CD4-positive, alpha-beta memory T cell (primary cell): Measurements from ENCODE around the gene PACRG. TPM values are rescaled to one million over a fixed set of nuclear protein-coding genes. Genes with fewer than 3 reads are reported as not detected.

Experiments used
- CTCF ChIA-PET: fragments of 350-600 bp; sonication (Branson Sonifier 250); formaldehyde crosslinking; loops from one replicate; lab custom pipeline; 2021; ENCODE audit warnings: inconsistent platforms; ENCODE audit not compliant: partially characterized antibody; lab: Charles Lee
- POLR2A ChIA-PET: fragments of 350-600 bp; sonication (Branson Sonifier 250); formaldehyde crosslinking; loops from one replicate; lab custom pipeline; 2021; ENCODE audit not compliant: partially characterized antibody; lab: Charles Lee
- DNase-seq, 5 donors: peaks; one replicate each; pipeline versions ENCODE4 v3.0.0 to v3.0.0-alpha.2; 2020 to 2022; ENCODE audit warnings: mixed read lengths in 1 of 5
- H3K27ac ChIP-seq: one replicate; pipeline ENCODE4 v1.7.0; 2013; ENCODE audit warnings: low read depth, low read length
- H3K27me3 ChIP-seq: 2 replicates; pipeline ENCODE4 v1.7.0; 2013; ENCODE audit warnings: mild to moderate bottlenecking, low read length, moderate library complexity; ENCODE audit not compliant: insufficient read depth
- H3K36me3 ChIP-seq: 2 replicates; pipeline ENCODE4 v1.7.0; 2013; ENCODE audit warnings: mild to moderate bottlenecking, low read length, moderate library complexity; ENCODE audit not compliant: insufficient read depth
- H3K4me1 ChIP-seq: 2 replicates; pipeline ENCODE4 v1.7.0; 2013; ENCODE audit warnings: mild to moderate bottlenecking, low read length, moderate library complexity; ENCODE audit not compliant: insufficient read depth
- H3K4me3 ChIP-seq, 2 donors: one replicate each; pipeline ENCODE4 v1.7.0; 2013; ENCODE audit warnings: low read length in 2 of 2, mild to moderate bottlenecking in 1 of 2
- H3K9me3 ChIP-seq, 2 donors: one replicate each; pipeline ENCODE4 v1.7.0; 2013; ENCODE audit warnings: low read length in 2 of 2, control low read depth in 1 of 2; ENCODE audit not compliant: control insufficient read depth in 1 of 2
- H3K27ac Mint-ChIP-seq, 7 donors: one replicate each; pipeline ENCODE4 v1.8.0; 2020 to 2021; ENCODE audit warnings: mixed read lengths in 7 of 7, mild to moderate bottlenecking in 6 of 7, inconsistent platforms in 3 of 7, moderate library complexity in 3 of 7
- H3K27me3 Mint-ChIP-seq, 2 donors: one replicate each; pipeline ENCODE4 v1.8.0; 2020 to 2021; ENCODE audit warnings: mixed read lengths in 2 of 2
- H3K36me3 Mint-ChIP-seq, 2 donors: one replicate each; pipeline ENCODE4 v1.8.0; 2020 to 2021; ENCODE audit warnings: mixed read lengths in 2 of 2, inconsistent platforms in 1 of 2, mild to moderate bottlenecking in 1 of 2
- H3K4me1 Mint-ChIP-seq, 4 donors: one replicate each; pipeline ENCODE4 v1.8.0; 2020 to 2021; ENCODE audit warnings: mixed read lengths in 4 of 4, mild to moderate bottlenecking in 1 of 4
- H3K4me3 Mint-ChIP-seq, 8 donors: one replicate each; pipeline ENCODE4 v1.8.0; 2020 to 2021; ENCODE audit warnings: mixed read lengths in 8 of 8, mild to moderate bottlenecking in 7 of 8, moderate library complexity in 6 of 8, inconsistent platforms in 3 of 8
- H3K9me3 Mint-ChIP-seq, 8 donors: one replicate each; pipeline ENCODE4 v1.8.0; 2020 to 2021; ENCODE audit warnings: mixed read lengths in 8 of 8, mild to moderate bottlenecking in 5 of 8, inconsistent platforms in 3 of 8, moderate library complexity in 1 of 8
- intact Hi-C: fragments of 100-400 bp; cut with micrococcal nuclease; formaldehyde crosslinking; loops from one replicate; pipeline ENCODE4 v1.15.1; 2023
- polyA plus RNA-seq, 2 donors: library from polyadenylated mRNA; unstranded; fragments of 300-500 nt; fragmentation: Illumina TruSeq; gene quantifications; one replicate each; pipeline ENCODE4 v1.2.3, GENCODE V29; 2021
- total RNA-seq, 2 experiments: library from RNA; stranded (reverse); gene quantifications; one replicate each; pipeline ENCODE4 v1.2.3, GENCODE V29; 2021

Gene PACRG
- total and polyA plus RNA-seq, 4 experiments from 2014 or later, result 0.21 to 1.5 (median 0.81) TPM; not detected in 1

DNA sequence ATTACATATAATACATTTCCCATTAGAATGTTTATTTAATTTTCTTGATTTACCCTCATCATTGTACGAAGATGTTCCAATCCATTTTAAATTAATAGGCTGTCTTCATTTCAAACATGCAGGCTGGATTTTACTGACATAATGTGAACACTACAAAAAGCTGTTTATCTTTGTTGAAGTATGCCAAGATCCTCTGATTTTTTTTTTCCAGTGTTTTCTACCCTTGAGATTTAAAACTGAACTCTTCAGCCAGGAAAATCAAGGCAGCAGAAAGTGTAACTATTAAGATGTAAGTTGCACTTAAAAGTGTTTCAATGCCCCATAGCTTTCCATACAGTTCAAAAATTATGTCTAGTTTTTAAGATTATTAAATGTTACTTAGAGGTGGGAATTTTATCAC lies 43.7 kb upstream of the PACRG start:
- H3K9me3 Mint-ChIP-seq, result peaks cover 0 to 5% (median 0%) of the 10 kb centered on the region in 8 donors

DNA sequence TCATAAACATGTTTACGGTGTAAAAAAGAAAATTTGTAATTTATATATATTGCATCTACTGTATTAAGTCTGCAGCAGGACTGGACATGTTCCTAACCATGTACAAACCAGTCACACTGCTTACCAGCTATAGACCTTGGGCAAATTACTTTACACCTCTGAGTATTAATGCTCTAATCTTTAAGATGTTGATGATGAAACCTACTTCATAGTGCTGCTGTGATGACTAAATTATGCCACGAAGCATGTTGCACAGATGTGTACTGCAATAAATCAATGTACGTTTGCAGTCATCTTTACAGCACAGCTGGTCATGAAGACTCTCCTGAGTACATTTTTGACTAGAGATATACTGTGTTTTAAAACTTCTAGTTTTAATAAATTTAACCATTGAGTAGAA lies 42.8 kb upstream of the PACRG start:
- Histone ChIP-seq H3K36me3 (no peaks in the 10 kb centered on the region), H3K4me1 (no peaks in the 10 kb centered on the region), H3K9me3 (no peaks in the 10 kb centered on the region), H3K27me3 (no peaks in the 10 kb centered on the region), H3K27ac (no peak overlapping the region), H3K4me3 (no peak overlapping the region)
- Mint-ChIP-seq H3K36me3 (peaks cover 0 to 3% of the 10 kb centered on the region in 2 donors), H3K27me3 (no peaks in the 10 kb centered on the region), H3K4me1 (no peaks in the 10 kb centered on the region), H3K4me3 (no peak overlapping the region), H3K27ac (no peak overlapping the region), H3K9me3 (peaks cover 0 to 5% (median 0%) of the 10 kb centered on the region in 8 donors)
- CTCF ChIA-PET, result no interaction called here
- POLR2A ChIA-PET, result no interaction called here
- intact Hi-C loops, result no loop called here
- DNase-seq, result no peak

More for the DNA sequence above, 43.7 kb upstream of the PACRG start:
- Mint-ChIP-seq H3K27me3 (no peaks in the 10 kb centered on the region), H3K27ac (no peak overlapping the region), H3K4me1 (no peaks in the 10 kb centered on the region), H3K36me3 (peaks cover 0 to 3% of the 10 kb centered on the region in 2 donors), H3K4me3 (no peak overlapping the region)
- POLR2A ChIA-PET, result no interaction called here
- Histone ChIP-seq H3K4me1 (no peaks in the 10 kb centered on the region), H3K27ac (no peak overlapping the region), H3K4me3 (no peak overlapping the region), H3K27me3 (no peaks in the 10 kb centered on the region), H3K9me3 (no peaks in the 10 kb centered on the region), H3K36me3 (no peaks in the 10 kb centered on the region)
- no peak for DNase-seq
- intact Hi-C loops, result no loop called here
- CTCF ChIA-PET, result interaction anchor here (0.6 kb wide), 1 partner anchor 41 kb away, joined by 3 read pairs; no protein-coding TSS in a partner anchor

DNA sequence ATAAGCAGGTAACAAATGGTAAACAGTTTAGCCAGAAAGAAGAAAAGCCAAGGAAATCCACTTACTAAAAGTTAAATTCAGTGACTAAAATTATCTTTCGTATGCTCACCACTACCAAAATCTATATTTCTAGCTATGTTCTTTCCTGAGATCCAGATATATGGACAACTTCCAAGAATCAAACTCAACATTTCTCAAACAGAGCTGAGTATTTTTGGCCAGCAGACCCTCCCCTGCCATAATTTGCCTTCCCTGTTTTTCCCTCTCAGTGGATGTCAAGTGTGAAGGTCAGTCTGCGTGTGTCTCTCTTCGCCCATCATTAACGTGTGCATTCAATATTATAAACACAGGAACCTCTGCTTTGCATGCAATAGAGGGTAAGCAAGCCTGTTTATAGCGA lies 42.2 kb upstream of the PACRG start:
- peaks cover 0 to 5% (median 0%) of the 10 kb centered on the region in 8 donors for H3K9me3 Mint-ChIP-seq
- Histone ChIP-seq H3K9me3 (no peaks in the 10 kb centered on the region), H3K27me3 (no peaks in the 10 kb centered on the region), H3K4me1 (no peaks in the 10 kb centered on the region), H3K27ac (no peak overlapping the region), H3K4me3 (no peak overlapping the region), H3K36me3 (no peaks in the 10 kb centered on the region)
- no peak overlapping the region for H3K27ac Mint-ChIP-seq
- CTCF ChIA-PET, result no interaction called here
- POLR2A ChIA-PET, result no interaction called here
- no peaks in the 10 kb centered on the region for H3K4me1 Mint-ChIP-seq
- intact Hi-C loops, result no loop called here
- H3K4me3 Mint-ChIP-seq, result no peak overlapping the region
- DNase-seq, result no peak
- H3K27me3 Mint-ChIP-seq, result no peaks in the 10 kb centered on the region
- peaks cover 0 to 3% of the 10 kb centered on the region in 2 donors for H3K36me3 Mint-ChIP-seq

DNA sequence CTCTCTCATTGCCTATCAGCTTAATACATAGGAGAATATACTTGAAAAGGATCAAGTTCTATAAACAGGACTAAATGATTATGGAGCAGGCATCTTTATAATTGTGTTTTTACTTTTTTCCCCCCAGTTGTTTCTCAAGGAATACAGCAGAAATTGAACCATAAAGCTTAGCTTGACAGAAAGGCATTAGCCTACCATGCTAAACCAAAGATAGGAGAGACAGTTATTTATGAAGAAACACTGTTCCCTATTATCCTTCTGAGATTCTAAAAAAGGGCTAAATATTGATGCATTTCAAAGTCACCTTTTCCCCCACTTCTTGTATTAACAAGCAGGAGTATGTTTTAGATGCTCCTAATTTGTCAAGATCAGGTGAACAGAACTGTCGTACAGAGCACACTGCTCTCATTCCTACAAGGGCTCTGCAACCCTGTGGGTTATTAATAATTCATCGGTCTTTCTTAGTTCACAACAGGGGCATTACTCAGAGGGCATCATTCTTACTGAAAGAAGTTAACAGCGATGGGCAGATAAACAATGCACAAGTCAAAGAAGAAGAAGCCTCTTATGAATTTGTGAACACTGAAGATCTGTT lies 38.9 kb upstream of the PACRG start:
- intact Hi-C loops, result no loop called here
- ChIA-PET POLR2A (no interaction called here), CTCF (no interaction called here)
- Mint-ChIP-seq H3K27me3 (no peaks in the 10 kb centered on the region), H3K36me3 (no peaks in the 10 kb centered on the region), H3K4me3 (no peak overlapping the region), H3K27ac (no peak overlapping the region), H3K9me3 (no peaks in the 10 kb centered on the region), H3K4me1 (no peaks in the 10 kb centered on the region)
- Histone ChIP-seq H3K4me3 (no peak overlapping the region), H3K9me3 (no peaks in the 10 kb centered on the region), H3K36me3 (no peaks in the 10 kb centered on the region), H3K27ac (no peak overlapping the region), H3K4me1 (no peaks in the 10 kb centered on the region), H3K27me3 (no peaks in the 10 kb centered on the region)
- no peak for DNase-seq

DNA sequence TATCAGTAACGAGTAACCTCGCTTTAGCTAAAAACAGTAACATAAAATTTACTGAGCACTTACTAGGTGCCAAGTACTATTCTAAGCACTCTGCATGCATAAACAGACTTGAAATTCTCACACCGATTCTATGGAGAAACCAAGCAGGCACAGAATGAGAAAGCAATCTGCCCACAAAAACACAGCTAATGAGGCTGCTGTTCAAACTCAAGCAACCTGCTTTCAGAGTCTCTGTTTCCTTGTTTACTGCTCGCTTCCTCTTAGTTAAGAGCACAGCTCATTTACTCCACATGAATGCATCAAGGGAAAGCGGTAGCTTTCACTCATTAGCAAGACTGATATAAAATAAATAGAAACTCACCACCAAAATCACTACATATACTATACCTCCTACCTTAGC lies 37.6 kb upstream of the PACRG start:
- Mint-ChIP-seq H3K27me3 (no peaks in the 10 kb centered on the region), H3K4me3 (no peak overlapping the region), H3K36me3 (no peaks in the 10 kb centered on the region), H3K4me1 (no peaks in the 10 kb centered on the region), H3K9me3 (no peaks in the 10 kb centered on the region), H3K27ac (no peak overlapping the region)
- ChIA-PET CTCF (no interaction called here), POLR2A (no interaction called here)
- H3K27ac ChIP-seq, result no peak overlapping the region
- H3K27me3 ChIP-seq, result no peaks in the 10 kb centered on the region
- no peak for DNase-seq
- no peaks in the 10 kb centered on the region for H3K36me3 ChIP-seq
- no peak overlapping the region for H3K4me3 ChIP-seq
- H3K9me3 ChIP-seq, result no peaks in the 10 kb centered on the region
- intact Hi-C loops, result no loop called here
- H3K4me1 ChIP-seq, result no peaks in the 10 kb centered on the region

DNA sequence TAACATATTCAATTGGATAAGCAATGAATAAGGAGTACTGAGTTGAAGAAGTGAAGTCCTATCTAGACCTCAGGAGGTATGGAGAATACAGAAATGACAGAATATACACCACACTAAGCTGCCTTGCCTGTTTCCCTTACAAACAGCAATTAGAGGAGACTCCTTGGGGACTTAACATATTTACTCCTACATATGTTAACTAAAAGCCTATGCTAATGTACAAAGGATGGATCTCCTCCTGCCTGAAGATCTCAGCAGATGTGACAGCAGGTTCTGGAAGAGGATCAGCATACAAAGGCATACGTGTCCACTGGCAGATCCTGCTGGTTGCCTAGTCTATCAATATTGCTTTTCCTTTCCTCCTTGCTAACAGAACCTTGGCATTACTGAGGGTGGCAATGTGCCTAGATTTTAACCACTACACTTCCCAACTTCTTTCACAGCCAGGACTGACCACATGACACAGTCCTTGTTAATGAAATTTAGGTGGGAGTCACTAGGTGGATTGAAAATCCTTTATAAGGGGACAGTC lies 29.8 kb upstream of the PACRG start:
- POLR2A ChIA-PET, result no interaction called here

DNA sequence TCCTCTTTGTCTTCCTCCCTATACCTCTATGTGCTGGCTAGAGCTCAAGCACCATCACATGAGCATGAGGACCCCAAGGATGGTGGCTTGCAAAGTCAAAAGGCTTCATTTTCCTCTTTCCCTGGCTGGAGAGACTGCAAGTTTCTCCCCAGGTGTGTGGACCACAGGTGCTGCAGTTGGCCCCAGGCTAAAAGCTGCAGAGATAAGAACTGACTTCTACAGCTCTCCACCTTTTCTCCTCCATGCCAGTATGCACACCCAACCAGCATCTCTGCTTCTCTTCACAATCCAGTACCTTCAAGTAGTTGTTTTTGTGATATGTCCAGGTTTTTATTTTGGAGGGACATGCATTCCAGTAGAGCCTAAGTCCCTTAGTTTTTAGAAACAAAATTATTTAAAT lies 29.3 kb upstream of the PACRG start:
- Histone ChIP-seq H3K4me3 (no peak overlapping the region), H3K27me3 (no peaks in the 10 kb centered on the region), H3K36me3 (no peaks in the 10 kb centered on the region), H3K4me1 (no peaks in the 10 kb centered on the region), H3K9me3 (no peaks in the 10 kb centered on the region), H3K27ac (no peak overlapping the region)
- H3K4me1 Mint-ChIP-seq, result no peaks in the 10 kb centered on the region
- DNase-seq, result no peak
- ChIA-PET POLR2A (no interaction called here), CTCF (no interaction called here)
- no peaks in the 10 kb centered on the region for H3K27me3 Mint-ChIP-seq
- H3K9me3 Mint-ChIP-seq, result peaks cover 0 to 2% (median 0%) of the 10 kb centered on the region in 8 donors
- no peak overlapping the region for H3K27ac Mint-ChIP-seq
- no peak overlapping the region for H3K4me3 Mint-ChIP-seq
- intact Hi-C loops, result no loop called here
- H3K36me3 Mint-ChIP-seq, result no peaks in the 10 kb centered on the region

More for the DNA sequence above, 29.8 kb upstream of the PACRG start:
- no peaks in the 10 kb centered on the region for H3K27me3 ChIP-seq
- H3K4me1 Mint-ChIP-seq, result no peaks in the 10 kb centered on the region
- no peak overlapping the region for H3K4me3 Mint-ChIP-seq
- H3K4me1 ChIP-seq, result no peaks in the 10 kb centered on the region
- H3K4me3 ChIP-seq, result no peak overlapping the region
- H3K27me3 Mint-ChIP-seq, result no peaks in the 10 kb centered on the region
- H3K9me3 ChIP-seq, result no peaks in the 10 kb centered on the region
- H3K36me3 ChIP-seq, result no peaks in the 10 kb centered on the region
- H3K9me3 Mint-ChIP-seq, result peaks cover 0 to 2% (median 0%) of the 10 kb centered on the region in 8 donors
- H3K36me3 Mint-ChIP-seq, result no peaks in the 10 kb centered on the region
- intact Hi-C loops, result no loop called here
- no peak overlapping the region for H3K27ac ChIP-seq
- DNase-seq, result no peak
- CTCF ChIA-PET, result no interaction called here
- H3K27ac Mint-ChIP-seq, result no peak overlapping the region
